HCT116 (cell line): ENCODE measurements around the gene ZMYND12. TPM values are rescaled to one million over a fixed set of nuclear protein-coding genes. Genes with fewer than 3 reads are reported as not detected.

Experiments used
- ATAC-seq: fragments of 200-7000 bp; cut with Tn5 transposase; 2 replicates; pipeline ENCODE4 v1.9.1; 2020; ENCODE audit warnings: mild to moderate bottlenecking, moderate library complexity
- BruUV-seq: library from RNA; stranded (reverse); fragments of 400-500 nt; replicated peaks from 2 replicates; lab custom pipeline; 2021; lab: Mats Ljungman, UMichigan
- CTCF ChIA-PET: fragments of 300-600 bp; sonication (Branson Sonifier 250); formaldehyde crosslinking; loops from one replicate; lab custom pipeline; 2021; ENCODE audit warnings: antibody characterized with exemption; lab: Charles Lee
- POLR2A ChIA-PET: fragments of 300-600, 350-600 bp; sonication (Branson Sonifier 250); formaldehyde crosslinking; loops from one replicate; lab custom pipeline; 2021; ENCODE audit warnings: antibody characterized with exemption; lab: Charles Lee
- RAD21 ChIA-PET, 2 experiments: fragments of 300-600 bp; sonication (Branson Sonifier 250); formaldehyde crosslinking; loops; one replicate each; lab custom pipeline; 2023; ENCODE audit warnings: low total read pairs in 2 of 2; ENCODE audit not compliant: uncharacterized antibody in 2 of 2, unreplicated experiment in 2 of 2, low non-redundant PET in 1 of 2; lab: Charles Lee
- DNase-seq: peaks from one replicate; pipeline ENCODE4 v3.0.0-alpha.2; 2010; ENCODE audit warnings: low read depth, low spot score
- H2AFZ ChIP-seq: fragments of 200-600 bp; shearing (Covaris generic), sonication (generic); 2 replicates; pipeline ENCODE4 v1.6.1; 2017; ENCODE audit warnings: low read depth, mixed run types, mixed read lengths, antibody characterized with exemption, low read length; ENCODE audit not compliant: poor library complexity, severe bottlenecking
- H3K27ac ChIP-seq: 2 replicates; pipeline ENCODE4 v1.5.1; 2012; ENCODE audit warnings: low read depth, low read length
- H3K27me3 ChIP-seq: fragments of 200-600 bp; sonication (generic); 2 replicates; pipeline ENCODE4 v1.6.1; 2016; ENCODE audit warnings: mixed run types, low read length, mixed read lengths; ENCODE audit not compliant: insufficient read depth
- H3K36me3 ChIP-seq, 2 experiments: fragments of 200-500 bp in 1 of 2; fragments of 200-600 bp in 1 of 2; sonication (Bioruptor generic) in 1 of 2; sonication (generic) in 1 of 2; 2 replicates each; pipeline versions ENCODE4 v1.5.1 to v1.6.1; 2014 to 2016; ENCODE audit warnings: low read length in 2 of 2, inconsistent platforms in 1 of 2, mixed read lengths in 1 of 2, mixed run types in 1 of 2; ENCODE audit not compliant: insufficient read depth in 2 of 2, control insufficient read depth in 1 of 2
- H3K4me1 ChIP-seq, 2 experiments: fragments of 200-600 bp in 1 of 2; sonication (generic) in 1 of 2; 2 replicates each; pipeline versions ENCODE4 v1.5.1 to v1.6.1; 2012 to 2017; ENCODE audit warnings: low read length in 2 of 2, inconsistent platforms in 1 of 2, mild to moderate bottlenecking in 1 of 2, mixed read lengths in 1 of 2, mixed run types in 1 of 2, moderate library complexity in 1 of 2; ENCODE audit not compliant: insufficient read depth in 2 of 2, control insufficient read depth in 1 of 2
- H3K4me2 ChIP-seq: fragments of 200-600 bp; sonication (generic); 2 replicates; pipeline ENCODE4 v1.6.1; 2017; ENCODE audit warnings: mixed run types, low read length, mixed read lengths
- H3K4me3 ChIP-seq, 2 experiments: fragments of 200-600 bp in 1 of 2; sonication (generic) in 1 of 2; replicated peaks in 1 of 2; 2 replicates each; pipeline ENCODE4 v1.5.1; 2011 to 2016; ENCODE audit warnings: low read length in 2 of 2, control low read depth in 1 of 2, low read depth in 1 of 2, mild to moderate bottlenecking in 1 of 2, mixed read lengths in 1 of 2, mixed run types in 1 of 2
- H3K79me2 ChIP-seq: fragments of 200-600 bp; sonication (generic); 2 replicates; pipeline ENCODE4 v1.6.1; 2017; ENCODE audit warnings: mild to moderate bottlenecking, mixed run types, low read length, moderate library complexity, mixed read lengths; ENCODE audit not compliant: insufficient read depth
- H3K9ac ChIP-seq: fragments of 200-600 bp; sonication (generic); 2 replicates; pipeline ENCODE4 v1.6.1; 2016; ENCODE audit warnings: low read length, mixed read lengths
- H3K9me2 ChIP-seq: fragments of 200-600 bp; sonication (generic), shearing (Covaris generic); 2 replicates; pipeline ENCODE4 v1.6.1; 2017; ENCODE audit warnings: mixed run types, mild to moderate bottlenecking, moderate library complexity; ENCODE audit not compliant: insufficient read depth
- H3K9me3 ChIP-seq, 2 experiments: fragments of 200-500 bp in 1 of 2; fragments of 200-600 bp in 1 of 2; sonication (Bioruptor generic) in 1 of 2; sonication (generic) in 1 of 2; 2 replicates each; pipeline ENCODE4 v1.6.1; 2014 to 2017; ENCODE audit warnings: low read length in 2 of 2, mixed read lengths in 2 of 2, inconsistent platforms in 1 of 2, low read depth in 1 of 2, mild to moderate bottlenecking in 1 of 2, mixed run types in 1 of 2, moderate library complexity in 1 of 2; ENCODE audit not compliant: control insufficient read depth in 1 of 2, insufficient read depth in 1 of 2
- H4K20me1 ChIP-seq: fragments of 200-600 bp; sonication (generic), shearing (Covaris generic); 2 replicates; pipeline ENCODE4 v1.6.1; 2017; ENCODE audit warnings: mixed run types, mild to moderate bottlenecking, moderate library complexity; ENCODE audit not compliant: insufficient read depth
- CBX3 ChIP-seq: IDR thresholded peaks from 2 replicates; pipeline ENCODE4 v1.6.1; 2012; ENCODE audit warnings: low read depth
- ELF1 ChIP-seq: IDR thresholded peaks from 2 replicates; pipeline ENCODE4 v1.6.1; 2012; ENCODE audit warnings: low read depth, borderline replicate concordance
- EZH2 ChIP-seq: fragments of 200-600 bp; sonication (generic); IDR thresholded peaks from 2 replicates; pipeline ENCODE4 v1.6.1; 2017; ENCODE audit warnings: antibody characterized with exemption, mixed run types
- FOSL1 ChIP-seq: IDR thresholded peaks from 2 replicates; pipeline ENCODE4 v1.6.1; 2012; ENCODE audit warnings: low read depth
- JUND ChIP-seq: IDR thresholded peaks from 2 replicates; pipeline ENCODE4 v1.6.1; 2012
- POLR2A ChIP-seq: IDR thresholded peaks from 2 replicates; pipeline ENCODE4 v1.7.0; 2011; ENCODE audit warnings: borderline replicate concordance; ENCODE audit not compliant: insufficient read depth, insufficient read length; ENCODE audit errors: extremely low read depth
- POLR2AphosphoS5 ChIP-seq: IDR thresholded peaks from 2 replicates; pipeline ENCODE4 v1.6.1; 2011; ENCODE audit warnings: mild to moderate bottlenecking, low read depth, low read length, moderate library complexity
- RAD21 ChIP-seq: IDR thresholded peaks from 2 replicates; pipeline ENCODE4 v1.6.1; 2012; ENCODE audit warnings: low read depth, mild to moderate bottlenecking
- REST ChIP-seq: IDR thresholded peaks from 2 replicates; pipeline ENCODE4 v1.6.1; 2012; ENCODE audit warnings: low read depth
- SIN3A ChIP-seq: IDR thresholded peaks from 2 replicates; pipeline ENCODE4 v1.6.1; 2012; ENCODE audit warnings: low read depth
- SP1 ChIP-seq: IDR thresholded peaks from 2 replicates; pipeline ENCODE4 v1.6.1; 2012; ENCODE audit warnings: low read depth
- SRF ChIP-seq: IDR thresholded peaks from 2 replicates; pipeline ENCODE4 v1.6.1; 2012; ENCODE audit warnings: low read depth
- TCF7L2 ChIP-seq: IDR thresholded peaks from 2 replicates; pipeline ENCODE4 v1.7.0; 2011; ENCODE audit warnings: borderline replicate concordance, inconsistent platforms; ENCODE audit not compliant: insufficient read depth, insufficient read length; ENCODE audit errors: extremely low read depth
- ZBTB33 ChIP-seq: IDR thresholded peaks from 2 replicates; pipeline ENCODE4 v1.6.1; 2011; ENCODE audit warnings: mild to moderate bottlenecking, low read length, moderate library complexity; ENCODE audit not compliant: insufficient replicate concordance; ENCODE audit errors: extremely low read depth
- ZFX ChIP-seq: fragments of 450-650 bp; IDR thresholded peaks from 2 replicates; pipeline ENCODE4 v1.6.1; 2017
- intact Hi-C: fragments of 100-400 bp; cut with micrococcal nuclease; formaldehyde crosslinking; loops from 2 replicates; pipeline ENCODE4 v1.10.0; 2022
- total RNA-seq: library from RNA; stranded (reverse); gene quantifications from one replicate; pipeline ENCODE4 v1.2.1, GENCODE V29; 2021; ENCODE audit not compliant: unreplicated experiment

ZMYND12 gene
- total RNA-seq, 1 experiment from 2014 or later, result 0.25 TPM

GRCh38 chr1:42399315-42400100, 56.3 kb downstream of the ZMYND12 start:
- Histone ChIP-seq H3K4me2 (no peak overlapping the region), H3K4me1 (no peaks in the 10 kb centered on the region), H3K27ac (no peak overlapping the region), H3K9me2 (no peaks in the 10 kb centered on the region), H2AFZ (no peak overlapping the region), H3K9me3 (no peaks in the 10 kb centered on the region), H3K9ac (no peak overlapping the region), H3K27me3 (no peaks in the 10 kb centered on the region), H3K79me2 (no peaks in the 10 kb centered on the region), H3K4me3 (no peak overlapping the region), H3K36me3 (no peaks in the 10 kb centered on the region), H4K20me1 (no peaks in the 10 kb centered on the region)
- no peak for ATAC-seq
- intact Hi-C loops, result no loop called here
- POLR2A ChIA-PET, result no interaction called here
- CTCF ChIA-PET, result no interaction called here
- TF ChIP-seq POLR2AphosphoS5, result no peak
- no peak for TF ChIP-seq CBX3
- TF ChIP-seq ELF1, result no peak
- no peak for TF ChIP-seq RAD21
- no peak for TF ChIP-seq FOSL1
- no peak for TF ChIP-seq ZFX
- TF ChIP-seq POLR2A, result no peak
- TF ChIP-seq SRF, result no peak
- no peak for TF ChIP-seq REST
- TF ChIP-seq SP1, result no peak
- TF ChIP-seq EZH2, result no peak
- TF ChIP-seq SIN3A, result no peak
- no peak for TF ChIP-seq JUND
- TF ChIP-seq TCF7L2, result no peak
- TF ChIP-seq ZBTB33, result no peak
- RAD21 ChIA-PET, result no interaction called here
- no peak for DNase-seq
- no TSS peak for BruUV-seq
